ENCODE measurements around the gene VDAC1.

- TF ChIP-seq POLR2A (IDR thresholded peaks at IDR 0.05) (no peak), CTCF (IDR thresholded peaks at IDR 0.05) (no peak)
Measured at GRCh38 chr5:133998042-133998441, 6.7 kb downstream of the VDAC1 start.

Data from body of pancreas (tissue), 4 donors.